ENCODE data around the gene MMRN1.
"Not testable (repeated sequence)": the region's sequence is repeated elsewhere in the genome, so short reads cannot be mapped to it uniquely, and the experiment has no call there.

MMRN1 gene

GRCh38 chr4:89898304-89898716, 3.7 kb downstream of the MMRN1 start:
- DNase-seq (ENCODE audit: low read depth) = no peak
- no peak overlapping the region for H3K4me3 ChIP-seq (ENCODE audit: control insufficient read depth, low read depth, low read length)
- no peak for TF ChIP-seq CTCF (conservative IDR thresholded peaks at IDR 0.05; ENCODE audit: control insufficient read depth, insufficient read depth, low read depth, low read length)

GRCh38 chr4:89899152-89899551, 4.5 kb downstream of the MMRN1 start:
- H3K4me3 ChIP-seq (ENCODE audit: control insufficient read depth, low read depth, low read length) = no peak overlapping the region
- no peak for TF ChIP-seq CTCF (conservative IDR thresholded peaks at IDR 0.05; ENCODE audit: control insufficient read depth, insufficient read depth, low read depth, low read length)

GRCh38 chr4:89899854-89900253, 5.2 kb downstream of the MMRN1 start:
- no peak for DNase-seq (ENCODE audit: low read depth)
- TF ChIP-seq CTCF (conservative IDR thresholded peaks at IDR 0.05; ENCODE audit: control insufficient read depth, insufficient read depth, low read depth, low read length) = no peak
- H3K4me3 ChIP-seq (ENCODE audit: control insufficient read depth, low read depth, low read length) = no peak overlapping the region

More at GRCh38 chr4:89899152-89899551, 4.5 kb downstream of the MMRN1 start:
- DNase-seq (ENCODE audit: low read depth) = no peak

GRCh38 chr4:89901808-89902431, 7.3 kb downstream of the MMRN1 start:
- not testable (repeated sequence) for H3K4me3 ChIP-seq (ENCODE audit: control insufficient read depth, low read depth, low read length)
- peak; percentile 83 for TF ChIP-seq CTCF (conservative IDR thresholded peaks at IDR 0.05; ENCODE audit: control insufficient read depth, insufficient read depth, low read depth, low read length)
- DNase-seq (ENCODE audit: low read depth) = peak; percentile 57

GRCh38 chr4:89904524-89904923, 9.9 kb downstream of the MMRN1 start:
- TF ChIP-seq CTCF (conservative IDR thresholded peaks at IDR 0.05; ENCODE audit: control insufficient read depth, insufficient read depth, low read depth, low read length) = no peak
- DNase-seq (ENCODE audit: low read depth) = no peak
- H3K4me3 ChIP-seq (ENCODE audit: control insufficient read depth, low read depth, low read length) = no peak overlapping the region

- no peak for TF ChIP-seq CTCF (conservative IDR thresholded peaks at IDR 0.05; ENCODE audit: control insufficient read depth, insufficient read depth, low read depth, low read length)
- no peak for DNase-seq (ENCODE audit: low read depth)
These were observed 11.7 kb downstream of the MMRN1 start for GRCh38 chr4:89906316-89906715.

More at GRCh38 chr4:89906316-89906715, 11.7 kb downstream of the MMRN1 start:
- H3K4me3 ChIP-seq (ENCODE audit: control insufficient read depth, low read depth, low read length) = no peak overlapping the region
